ENCODE measurements around the gene TGFBR3.

GRCh38 chr1:91670781-91671180 lies 215.2 kb downstream of the TGFBR3 start:
- no peak for TF ChIP-seq CTCF (IDR thresholded peaks at IDR 0.05; ENCODE audit: low read length)
- TF ChIP-seq EZH2 (IDR thresholded peaks at IDR 0.05; ENCODE audit: borderline replicate concordance, low read length), result no peak
